SK-N-SH treated with all-trans-retinoic acid at 6 μM for 48 hours (cell line): Measurements from ENCODE around the gene WFS1.

Experiments
- ATAC-seq: fragments of 200-7000 bp; cut with Tn5 transposase; 3 replicates; pipeline ENCODE4 v1.9.1; 2020; ENCODE audit warnings: mild to moderate bottlenecking, moderate library complexity
- ARNTL ChIP-seq: fragments of 450-650 bp; formaldehyde crosslinking; IDR thresholded peaks from 2 replicates; pipeline ENCODE4 v1.5.0; 2020; ENCODE audit warnings: low read depth, mild to moderate bottlenecking, moderate library complexity, borderline replicate concordance
- BACH2 ChIP-seq: fragments of 250-450 bp; sonication (Bioruptor Pico); IDR thresholded peaks from 2 replicates; pipeline ENCODE4 v1.9.0; 2021; ENCODE audit warnings: mild to moderate bottlenecking, borderline replicate concordance
- CREB5 ChIP-seq: fragments of 250-450 bp; sonication (Bioruptor Pico); IDR thresholded peaks from 2 replicates; pipeline ENCODE4 v1.5.1; 2020; ENCODE audit warnings: low read depth, mild to moderate bottlenecking, moderate library complexity
- ESRRG ChIP-seq: fragments of 250-450 bp; sonication (Bioruptor Pico); IDR thresholded peaks from 2 replicates; pipeline ENCODE4 v1.6.1; 2021; ENCODE audit warnings: mild to moderate bottlenecking
- GLIS3 ChIP-seq: fragments of 250-450 bp; sonication (Bioruptor Pico); IDR thresholded peaks from 2 replicates; pipeline ENCODE4 v1.5.0; 2020; ENCODE audit warnings: mild to moderate bottlenecking, moderate library complexity
- ISL1 ChIP-seq: fragments of 250-450 bp; sonication (Bioruptor Pico); IDR thresholded peaks from 2 replicates; pipeline ENCODE4 v2.1.2; 2022; ENCODE audit warnings: mild to moderate bottlenecking, moderate library complexity
- PATZ1 ChIP-seq: fragments of 250-450 bp; sonication (Bioruptor Pico); IDR thresholded peaks from 2 replicates; pipeline ENCODE4 v1.8.0; 2020; ENCODE audit warnings: mild to moderate bottlenecking, moderate library complexity, borderline replicate concordance
- POU6F1 ChIP-seq: fragments of 250-450 bp; sonication (Bioruptor Pico); IDR thresholded peaks from 2 replicates; pipeline ENCODE4 v1.8.0; 2021; ENCODE audit warnings: low read depth, mild to moderate bottlenecking, moderate library complexity, borderline replicate concordance
- RARB ChIP-seq: fragments of 250-450 bp; sonication (Bioruptor Pico); IDR thresholded peaks from 2 replicates; pipeline ENCODE4 v1.8.0; 2021; ENCODE audit warnings: mild to moderate bottlenecking, moderate library complexity
- TCF4 ChIP-seq: fragments of 250-450 bp; sonication (Bioruptor Pico); IDR thresholded peaks from 2 replicates; pipeline ENCODE4 v1.8.0; 2021; ENCODE audit warnings: mild to moderate bottlenecking, moderate library complexity, borderline replicate concordance
- TOX ChIP-seq: fragments of 250-450 bp; sonication (Bioruptor Pico); IDR thresholded peaks from 2 replicates; pipeline ENCODE4 v1.8.0; 2021; ENCODE audit warnings: mild to moderate bottlenecking, moderate library complexity, borderline replicate concordance
- TSHZ2 ChIP-seq: fragments of 250-450 bp; sonication (Bioruptor Pico); IDR thresholded peaks from 2 replicates; pipeline ENCODE4 v1.5.0; 2020; ENCODE audit warnings: mild to moderate bottlenecking, moderate library complexity
- ZC3H10 ChIP-seq: fragments of 250-450 bp; sonication (Bioruptor Pico); IDR thresholded peaks from 2 replicates; pipeline ENCODE4 v1.5.1; 2021; ENCODE audit warnings: mild to moderate bottlenecking, moderate library complexity
- ZFP3 ChIP-seq: fragments of 250-450 bp; sonication (Bioruptor Pico); IDR thresholded peaks from 2 replicates; pipeline ENCODE4 v1.5.0; 2020; ENCODE audit warnings: mild to moderate bottlenecking, moderate library complexity
- ZFP30 ChIP-seq: fragments of 450-650 bp; formaldehyde crosslinking; IDR thresholded peaks from 2 replicates; pipeline ENCODE4 v1.5.0; 2022; ENCODE audit warnings: mild to moderate bottlenecking, moderate library complexity
- ZNF565 ChIP-seq: fragments of 450-650 bp; formaldehyde crosslinking; conservative IDR thresholded peaks from 2 replicates; pipeline ENCODE4 v1.5.0; 2020; ENCODE audit warnings: low read depth, mild to moderate bottlenecking, moderate library complexity
- ZNF70 ChIP-seq: fragments of 450-650 bp; formaldehyde crosslinking; IDR thresholded peaks from 2 replicates; pipeline ENCODE4 v1.5.0; 2020; ENCODE audit warnings: mild to moderate bottlenecking, moderate library complexity
- ZNF8 ChIP-seq: fragments of 450-650 bp; formaldehyde crosslinking; IDR thresholded peaks from 2 replicates; pipeline ENCODE4 v1.5.0; 2020; ENCODE audit warnings: mild to moderate bottlenecking, moderate library complexity

WFS1 gene

GRCh38 chr4:6242271-6243029, 27.2 kb upstream of the WFS1 start:
- ATAC-seq = no peak
- TF ChIP-seq TSHZ2 (CRISPR knock-in tag) (no peak), GLIS3 (CRISPR knock-in tag) (no peak), ZNF565 (CRISPR knock-in tag) (no peak), ZC3H10 (CRISPR knock-in tag) (no peak), TCF4 (CRISPR knock-in tag) (no peak), ESRRG (CRISPR knock-in tag) (no peak), ZNF70 (CRISPR knock-in tag) (no peak), ISL1 (CRISPR knock-in tag) (no peak), TOX (CRISPR knock-in tag) (no peak), ARNTL (no peak), RARB (no peak), ZNF8 (CRISPR knock-in tag) (no peak), ZFP3 (CRISPR knock-in tag) (no peak)

- no peak for ATAC-seq
- TF ChIP-seq TCF4 (CRISPR knock-in tag) (no peak), GLIS3 (CRISPR knock-in tag) (no peak), ARNTL (no peak), TSHZ2 (CRISPR knock-in tag) (no peak), PATZ1 (no peak), ZFP30 (CRISPR knock-in tag) (no peak), ZNF70 (CRISPR knock-in tag) (no peak), POU6F1 (CRISPR knock-in tag) (no peak), CREB5 (CRISPR knock-in tag) (no peak), RARB (no peak), ZFP3 (CRISPR knock-in tag) (no peak), BACH2 (CRISPR knock-in tag) (no peak)
Observed at GRCh38 chr4:6245246-6246169, 24.1 kb upstream of the WFS1 start.
